ENCODE data around the gene ST6GALNAC5. TPM values are rescaled to one million over a fixed set of nuclear protein-coding genes. Genes with fewer than 3 reads are reported as not detected.

Gene ST6GALNAC5
- total and polyA plus RNA-seq, 2 donors (not counting 3 experiments of a cell fraction or from before 2014, with no cell fraction given), result not detected

DNA sequence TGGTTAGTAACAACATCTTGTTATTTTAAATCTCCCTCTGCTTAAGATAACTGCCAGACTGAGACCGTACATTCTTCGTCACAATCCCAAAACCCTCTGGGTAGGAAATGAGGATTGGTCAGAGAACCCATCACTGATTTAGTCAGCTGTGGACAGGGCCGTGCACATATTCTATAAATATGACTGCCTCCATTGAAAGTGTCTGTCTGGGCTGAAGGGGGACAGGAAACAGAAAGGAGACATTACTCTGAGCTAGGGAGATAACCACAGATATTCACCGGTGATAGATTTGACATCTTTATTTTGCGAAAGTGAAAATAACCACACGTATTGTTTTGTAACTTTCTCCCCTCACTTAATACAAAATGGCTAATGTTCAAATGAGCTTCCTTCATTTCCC, 36.9 kb upstream of the ST6GALNAC5 start:
- H3K4me2 ChIP-seq (ENCODE audit: insufficient read depth, low read length), result no peak overlapping the region
- no peaks in the 10 kb centered on the region for H3K4me1 ChIP-seq (ENCODE audit: control insufficient read depth, extremely low read depth, insufficient read depth, low read length)
- no peak overlapping the region for H3K4me3 ChIP-seq (replicated peaks in 1 of 3; ENCODE audit: insufficient read depth in 1 of 3, low read depth in 1 of 3, low read length in 3 of 3)
- intact Hi-C loops (cut with micrococcal nuclease), result no loop called here
- H3K27ac ChIP-seq (ENCODE audit: insufficient read depth, low read depth, low read length), result no peak overlapping the region
- TF ChIP-seq, protein P1, sequence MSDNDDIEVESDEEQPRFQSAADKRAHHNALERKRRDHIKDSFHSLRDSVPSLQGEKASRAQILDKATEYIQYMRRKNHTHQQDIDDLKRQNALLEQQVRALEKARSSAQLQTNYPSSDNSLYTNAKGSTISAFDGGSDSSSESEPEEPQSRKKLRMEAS (IDR thresholded peaks at IDR 0.05; ENCODE audit: insufficient read depth, insufficient read length), result no peak
- no peak for TF ChIP-seq FOS (IDR thresholded peaks at IDR 0.05; ENCODE audit: borderline replicate concordance, insufficient read depth, low read length)
- no peak for TF ChIP-seq POLR2A (IDR thresholded peaks at IDR 0.05; ENCODE audit: low read depth, low read length)
- no peak for TF ChIP-seq POLR2AphosphoS5 (IDR thresholded peaks at IDR 0.05; ENCODE audit: insufficient read depth, low read depth, low read length)
- TF ChIP-seq MYC (IDR thresholded peaks at IDR 0.05; ENCODE audit: low read depth, low read length), result no peak
- TF ChIP-seq JUN (IDR thresholded peaks at IDR 0.05; ENCODE audit: borderline replicate concordance, insufficient read depth, insufficient read length, low read depth), result no peak
- TF ChIP-seq GATA2 (IDR thresholded peaks at IDR 0.05; ENCODE audit: insufficient read depth, insufficient read length, low read depth, low read length), result no peak
- no peak for TF ChIP-seq EZH2 (IDR thresholded peaks at IDR 0.05; ENCODE audit: borderline replicate concordance, low read depth, low read length, severe bottlenecking)
- TF ChIP-seq, protein P2, sequence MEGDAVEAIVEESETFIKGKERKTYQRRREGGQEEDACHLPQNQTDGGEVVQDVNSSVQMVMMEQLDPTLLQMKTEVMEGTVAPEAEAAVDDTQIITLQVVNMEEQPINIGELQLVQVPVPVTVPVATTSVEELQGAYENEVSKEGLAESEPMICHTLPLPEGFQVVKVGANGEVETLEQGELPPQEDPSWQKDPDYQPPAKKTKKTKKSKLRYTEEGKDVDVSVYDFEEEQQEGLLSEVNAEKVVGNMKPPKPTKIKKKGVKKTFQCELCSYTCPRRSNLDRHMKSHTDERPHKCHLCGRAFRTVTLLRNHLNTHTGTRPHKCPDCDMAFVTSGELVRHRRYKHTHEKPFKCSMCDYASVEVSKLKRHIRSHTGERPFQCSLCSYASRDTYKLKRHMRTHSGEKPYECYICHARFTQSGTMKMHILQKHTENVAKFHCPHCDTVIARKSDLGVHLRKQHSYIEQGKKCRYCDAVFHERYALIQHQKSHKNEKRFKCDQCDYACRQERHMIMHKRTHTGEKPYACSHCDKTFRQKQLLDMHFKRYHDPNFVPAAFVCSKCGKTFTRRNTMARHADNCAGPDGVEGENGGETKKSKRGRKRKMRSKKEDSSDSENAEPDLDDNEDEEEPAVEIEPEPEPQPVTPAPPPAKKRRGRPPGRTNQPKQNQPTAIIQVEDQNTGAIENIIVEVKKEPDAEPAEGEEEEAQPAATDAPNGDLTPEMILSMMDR (IDR thresholded peaks at IDR 0.05; ENCODE audit: extremely low read depth in 1 of 2, insufficient read depth in 1 of 2, low read depth in 1 of 2, low read length in 2 of 2), result no peak
- H3K9me1 ChIP-seq (replicated peaks; ENCODE audit: control insufficient read depth, extremely low read depth, insufficient read depth, low read length), result no peaks in the 10 kb centered on the region
- H3K27me3 ChIP-seq (ENCODE audit: control insufficient read depth in 2 of 2, insufficient read depth in 2 of 2, low read length in 2 of 2), result peaks cover 3 to 6% of the 10 kb centered on the region in 2 experiments
- H4K20me1 ChIP-seq (replicated peaks; ENCODE audit: control insufficient read depth, extremely low read depth, insufficient read depth, low read length), result no peaks in the 10 kb centered on the region
- POLR2A ChIA-PET, result no interaction called here
- no TSS peak for BruUV-seq (replicated peaks)
- no peaks in the 10 kb centered on the region for H3K36me3 ChIP-seq (ENCODE audit: control insufficient read depth in 2 of 2, extremely low read depth in 1 of 2, insufficient read depth in 2 of 2, low read length in 2 of 2)
- DNase-seq (ENCODE audit: low read depth, low spot score) (no peak), FAIRE-seq (no peak)
- H2AFZ ChIP-seq (ENCODE audit: low read depth, low read length), result no peak overlapping the region
- no peaks in the 10 kb centered on the region for H3K9me3 ChIP-seq (replicated peaks; ENCODE audit: control insufficient read depth, insufficient read depth, low read length)
- CTCF ChIA-PET, result no interaction called here
- no peak overlapping the region for H3K9ac ChIP-seq (replicated peaks; ENCODE audit: extremely low read depth, insufficient read depth, low read length)
- H3K79me2 ChIP-seq (ENCODE audit: control insufficient read depth, insufficient read depth, low read length), result no peaks in the 10 kb centered on the region
- dilution Hi-C loops (cut with MboI; ENCODE audit: extremely low pct_ligation_motif_present, low sequenced_read_pairs), result no loop called here

Data from endothelial cell of umbilical vein (primary cell).